GM21723 (cell line): ENCODE data around the gene LYPD6B.

Source experiments
- ATAC-seq: cut with Tn5 transposase; IDR thresholded peaks from one replicate; pipeline ENCODE4 v1.9.1; 2021; ENCODE audit warnings: mild to moderate bottlenecking, moderate library complexity; ENCODE audit not compliant: unreplicated experiment

The LYPD6B gene

GRCh38 chr2:149101818-149102217, 63.3 kb downstream of the LYPD6B start:
- no peak for ATAC-seq

- ATAC-seq: no peak
These were observed 64.7 kb downstream of the LYPD6B start for GRCh38 chr2:149103081-149103620.

- no peak for ATAC-seq
These were observed 65.7 kb downstream of the LYPD6B start for GRCh38 chr2:149104221-149104620.

GRCh38 chr2:149112068-149112467, 73.6 kb downstream of the LYPD6B start:
- ATAC-seq: no peak

- ATAC-seq: no peak
These were observed 74.2 kb downstream of the LYPD6B start for GRCh38 chr2:149112713-149113112.

- ATAC-seq: no peak
These were observed 77.3 kb downstream of the LYPD6B start for GRCh38 chr2:149115781-149116180.

- ATAC-seq: no peak
These were observed 80.9 kb downstream of the LYPD6B start for GRCh38 chr2:149119368-149119767.

GRCh38 chr2:149122516-149122915, 84.0 kb downstream of the LYPD6B start:
- ATAC-seq: no peak

- no peak for ATAC-seq
These were observed 86.7 kb downstream of the LYPD6B start for GRCh38 chr2:149125031-149125725.

GRCh38 chr2:149129433-149129832, 90.9 kb downstream of the LYPD6B start:
- ATAC-seq: no peak

- no peak for ATAC-seq
These were observed 93.8 kb downstream of the LYPD6B start for GRCh38 chr2:149132339-149132738.

- no peak for ATAC-seq
These were observed 94.4 kb downstream of the LYPD6B start for GRCh38 chr2:149132901-149133300.

GRCh38 chr2:149134335-149134923, 95.9 kb downstream of the LYPD6B start:
- ATAC-seq: no peak

- ATAC-seq: no peak
These were observed 97.6 kb downstream of the LYPD6B start for GRCh38 chr2:149136111-149136510.

- ATAC-seq: no peak
These were observed 102.5 kb downstream of the LYPD6B start for GRCh38 chr2:149141046-149141445.

GRCh38 chr2:149143734-149144133, 105.2 kb downstream of the LYPD6B start:
- ATAC-seq: no peak

- ATAC-seq: no peak
These were observed 107.1 kb downstream of the LYPD6B start for GRCh38 chr2:149145314-149146295.

- ATAC-seq: no peak
These were observed 108.4 kb downstream of the LYPD6B start for GRCh38 chr2:149146876-149147275.

GRCh38 chr2:149148194-149149006, 109.9 kb downstream of the LYPD6B start:
- ATAC-seq: no peak

GRCh38 chr2:149149007-149149297, 110.5 kb downstream of the LYPD6B start:
- no peak for ATAC-seq
